ENCODE measurements around the gene LIN28A.

Gene LIN28A

DNA sequence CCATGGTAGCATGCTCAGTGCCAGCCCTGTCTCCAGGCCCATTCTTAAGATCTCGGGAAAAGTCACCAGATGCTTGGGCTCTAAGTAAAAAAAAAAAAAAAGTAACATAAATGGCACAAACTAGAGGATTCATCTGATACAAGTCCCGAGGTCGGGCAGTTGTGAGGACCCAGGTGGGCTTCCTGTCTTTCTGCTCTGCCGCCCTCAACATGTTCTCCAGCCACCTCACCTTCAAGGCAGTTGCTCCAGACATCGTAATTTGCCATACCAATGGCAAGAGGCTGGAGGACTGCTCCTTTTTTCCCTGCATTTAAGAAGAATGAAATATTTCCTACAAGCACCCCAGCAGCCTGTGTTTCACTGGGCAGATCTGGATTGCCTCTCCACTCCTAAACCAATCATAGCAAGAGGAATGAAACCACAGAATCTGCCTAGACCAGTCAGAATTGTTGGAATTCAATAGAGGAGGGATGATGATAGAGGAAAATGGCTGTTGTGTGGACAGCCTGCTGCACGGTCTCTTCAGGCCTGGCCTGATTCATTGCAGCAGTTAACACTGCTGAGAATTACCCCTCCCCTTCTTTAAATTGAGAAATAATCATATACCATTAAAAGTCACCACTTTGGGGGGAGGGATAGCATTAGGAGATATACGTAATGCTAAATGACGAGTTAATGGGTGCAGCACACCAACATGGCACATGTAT lies 67.0 kb downstream of the LIN28A start:
- Histone ChIP-seq H3K27me3 (ENCODE audit: insufficient read depth, poor library complexity, severe bottlenecking) (no peaks in the 10 kb centered on the region), H3K4me3 (replicated peaks; ENCODE audit: insufficient read depth, low read length) (no peak overlapping the region), H3K27ac (replicated peaks) (no peak overlapping the region)
- TF ChIP-seq, protein P1, sequence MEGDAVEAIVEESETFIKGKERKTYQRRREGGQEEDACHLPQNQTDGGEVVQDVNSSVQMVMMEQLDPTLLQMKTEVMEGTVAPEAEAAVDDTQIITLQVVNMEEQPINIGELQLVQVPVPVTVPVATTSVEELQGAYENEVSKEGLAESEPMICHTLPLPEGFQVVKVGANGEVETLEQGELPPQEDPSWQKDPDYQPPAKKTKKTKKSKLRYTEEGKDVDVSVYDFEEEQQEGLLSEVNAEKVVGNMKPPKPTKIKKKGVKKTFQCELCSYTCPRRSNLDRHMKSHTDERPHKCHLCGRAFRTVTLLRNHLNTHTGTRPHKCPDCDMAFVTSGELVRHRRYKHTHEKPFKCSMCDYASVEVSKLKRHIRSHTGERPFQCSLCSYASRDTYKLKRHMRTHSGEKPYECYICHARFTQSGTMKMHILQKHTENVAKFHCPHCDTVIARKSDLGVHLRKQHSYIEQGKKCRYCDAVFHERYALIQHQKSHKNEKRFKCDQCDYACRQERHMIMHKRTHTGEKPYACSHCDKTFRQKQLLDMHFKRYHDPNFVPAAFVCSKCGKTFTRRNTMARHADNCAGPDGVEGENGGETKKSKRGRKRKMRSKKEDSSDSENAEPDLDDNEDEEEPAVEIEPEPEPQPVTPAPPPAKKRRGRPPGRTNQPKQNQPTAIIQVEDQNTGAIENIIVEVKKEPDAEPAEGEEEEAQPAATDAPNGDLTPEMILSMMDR (IDR thresholded peaks at IDR 0.05; ENCODE audit: insufficient read depth, low read length), result no peak
- TF ChIP-seq SPI1 (IDR thresholded peaks at IDR 0.05; ENCODE audit: borderline replicate concordance, low read depth), result no peak
- no peak for TF ChIP-seq GABPA (IDR thresholded peaks at IDR 0.05; ENCODE audit: low read depth)
- TF ChIP-seq, protein P2, sequence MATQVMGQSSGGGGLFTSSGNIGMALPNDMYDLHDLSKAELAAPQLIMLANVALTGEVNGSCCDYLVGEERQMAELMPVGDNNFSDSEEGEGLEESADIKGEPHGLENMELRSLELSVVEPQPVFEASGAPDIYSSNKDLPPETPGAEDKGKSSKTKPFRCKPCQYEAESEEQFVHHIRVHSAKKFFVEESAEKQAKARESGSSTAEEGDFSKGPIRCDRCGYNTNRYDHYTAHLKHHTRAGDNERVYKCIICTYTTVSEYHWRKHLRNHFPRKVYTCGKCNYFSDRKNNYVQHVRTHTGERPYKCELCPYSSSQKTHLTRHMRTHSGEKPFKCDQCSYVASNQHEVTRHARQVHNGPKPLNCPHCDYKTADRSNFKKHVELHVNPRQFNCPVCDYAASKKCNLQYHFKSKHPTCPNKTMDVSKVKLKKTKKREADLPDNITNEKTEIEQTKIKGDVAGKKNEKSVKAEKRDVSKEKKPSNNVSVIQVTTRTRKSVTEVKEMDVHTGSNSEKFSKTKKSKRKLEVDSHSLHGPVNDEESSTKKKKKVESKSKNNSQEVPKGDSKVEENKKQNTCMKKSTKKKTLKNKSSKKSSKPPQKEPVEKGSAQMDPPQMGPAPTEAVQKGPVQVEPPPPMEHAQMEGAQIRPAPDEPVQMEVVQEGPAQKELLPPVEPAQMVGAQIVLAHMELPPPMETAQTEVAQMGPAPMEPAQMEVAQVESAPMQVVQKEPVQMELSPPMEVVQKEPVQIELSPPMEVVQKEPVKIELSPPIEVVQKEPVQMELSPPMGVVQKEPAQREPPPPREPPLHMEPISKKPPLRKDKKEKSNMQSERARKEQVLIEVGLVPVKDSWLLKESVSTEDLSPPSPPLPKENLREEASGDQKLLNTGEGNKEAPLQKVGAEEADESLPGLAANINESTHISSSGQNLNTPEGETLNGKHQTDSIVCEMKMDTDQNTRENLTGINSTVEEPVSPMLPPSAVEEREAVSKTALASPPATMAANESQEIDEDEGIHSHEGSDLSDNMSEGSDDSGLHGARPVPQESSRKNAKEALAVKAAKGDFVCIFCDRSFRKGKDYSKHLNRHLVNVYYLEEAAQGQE (IDR thresholded peaks at IDR 0.05; ENCODE audit: insufficient replicate concordance, low read depth), result no peak
- peak; percentile 14; the same call in 1 of the 2 replicates for TF ChIP-seq POLR2AphosphoS5 (IDR thresholded peaks at IDR 0.05; ENCODE audit: low read depth)
- no peak for DNase-seq (ENCODE audit: low read depth in 1 of 2, low spot score in 1 of 2)

DNA sequence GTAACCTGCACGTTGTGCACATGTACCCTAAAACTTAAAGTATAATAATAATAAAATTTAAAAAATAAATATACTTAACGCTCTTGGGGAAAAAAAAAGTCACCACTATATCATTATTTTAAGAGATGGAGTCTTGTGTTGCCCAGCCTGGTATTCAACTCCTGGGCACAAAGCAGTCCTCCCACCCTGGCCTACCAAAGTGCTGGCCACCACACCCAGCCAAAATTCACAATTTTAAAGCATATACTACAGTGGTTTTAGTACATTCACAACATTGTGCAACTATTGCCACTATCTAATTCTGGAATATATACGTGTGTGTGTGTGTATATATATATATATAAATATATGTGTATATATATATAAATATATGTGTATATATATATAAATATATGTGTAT lies 67.5 kb downstream of the LIN28A start:
- TF ChIP-seq SPI1 (IDR thresholded peaks at IDR 0.05; ENCODE audit: borderline replicate concordance, low read depth) (no peak), POLR2AphosphoS5 (IDR thresholded peaks at IDR 0.05; ENCODE audit: low read depth) (no peak), GABPA (IDR thresholded peaks at IDR 0.05; ENCODE audit: low read depth) (no peak)
- TF ChIP-seq, protein P1 (IDR thresholded peaks at IDR 0.05; ENCODE audit: insufficient read depth, low read length), result no peak
- TF ChIP-seq, protein P2 (IDR thresholded peaks at IDR 0.05; ENCODE audit: insufficient replicate concordance, low read depth), result no peak
- H3K27me3 ChIP-seq (ENCODE audit: insufficient read depth, poor library complexity, severe bottlenecking), result no peaks in the 10 kb centered on the region
- no peak overlapping the region for H3K4me3 ChIP-seq (replicated peaks; ENCODE audit: insufficient read depth, low read length)
- no peak overlapping the region for H3K27ac ChIP-seq (replicated peaks)
- DNase-seq (ENCODE audit: low read depth in 1 of 2, low spot score in 1 of 2), result no peak

DNA sequence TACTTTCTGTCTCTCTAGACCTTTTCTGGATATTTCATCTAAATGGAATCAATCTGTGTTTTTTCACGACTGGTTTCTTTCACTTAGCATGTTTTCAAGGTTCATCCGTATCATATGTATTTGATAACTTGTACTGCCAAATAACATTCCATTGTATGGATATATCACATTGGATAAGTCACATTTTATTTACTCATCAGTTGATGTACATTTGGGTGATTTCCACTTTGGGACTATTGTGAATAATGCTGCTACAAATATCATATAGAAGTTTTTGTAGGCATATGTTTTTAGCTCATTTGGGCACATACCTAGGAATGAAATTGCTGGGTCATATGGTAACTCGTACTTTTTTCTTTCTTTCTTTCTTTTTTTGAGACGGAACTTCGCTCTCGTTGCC lies 68.4 kb downstream of the LIN28A start:
- Histone ChIP-seq H3K27me3 (ENCODE audit: insufficient read depth, poor library complexity, severe bottlenecking) (no peaks in the 10 kb centered on the region), H3K27ac (replicated peaks) (no peak overlapping the region), H3K4me3 (replicated peaks; ENCODE audit: insufficient read depth, low read length) (no peak overlapping the region)
- TF ChIP-seq, protein P2 (IDR thresholded peaks at IDR 0.05; ENCODE audit: insufficient replicate concordance, low read depth), result no peak
- TF ChIP-seq SPI1 (IDR thresholded peaks at IDR 0.05; ENCODE audit: borderline replicate concordance, low read depth) (no peak), GABPA (IDR thresholded peaks at IDR 0.05; ENCODE audit: low read depth) (no peak), POLR2AphosphoS5 (IDR thresholded peaks at IDR 0.05; ENCODE audit: low read depth) (no peak)
- TF ChIP-seq, protein P1 (IDR thresholded peaks at IDR 0.05; ENCODE audit: insufficient read depth, low read length), result no peak
- DNase-seq (ENCODE audit: low read depth in 1 of 2, low spot score in 1 of 2), result no peak
